Suppressor macrophage treated with lipopolysaccharide for 4 hours (primary cell): ENCODE results near the gene SMIM35.
A peak's percentile ranks its signal among the peaks of the same experiment; 100 is the strongest.
"Not testable (repeated sequence)": the region's sequence is repeated elsewhere in the genome, so short reads cannot be mapped to it uniquely, and the experiment has no call there.

ENCODE experiments used
- DNase-seq: peaks from one replicate; pipeline ENCODE4 v3.0.0-alpha.2; 2020

Gene SMIM35

GRCh38 chr11:117980280-117980679 lies 106.5 kb downstream of the SMIM35 start:
- DNase-seq, result no peak

DNA sequence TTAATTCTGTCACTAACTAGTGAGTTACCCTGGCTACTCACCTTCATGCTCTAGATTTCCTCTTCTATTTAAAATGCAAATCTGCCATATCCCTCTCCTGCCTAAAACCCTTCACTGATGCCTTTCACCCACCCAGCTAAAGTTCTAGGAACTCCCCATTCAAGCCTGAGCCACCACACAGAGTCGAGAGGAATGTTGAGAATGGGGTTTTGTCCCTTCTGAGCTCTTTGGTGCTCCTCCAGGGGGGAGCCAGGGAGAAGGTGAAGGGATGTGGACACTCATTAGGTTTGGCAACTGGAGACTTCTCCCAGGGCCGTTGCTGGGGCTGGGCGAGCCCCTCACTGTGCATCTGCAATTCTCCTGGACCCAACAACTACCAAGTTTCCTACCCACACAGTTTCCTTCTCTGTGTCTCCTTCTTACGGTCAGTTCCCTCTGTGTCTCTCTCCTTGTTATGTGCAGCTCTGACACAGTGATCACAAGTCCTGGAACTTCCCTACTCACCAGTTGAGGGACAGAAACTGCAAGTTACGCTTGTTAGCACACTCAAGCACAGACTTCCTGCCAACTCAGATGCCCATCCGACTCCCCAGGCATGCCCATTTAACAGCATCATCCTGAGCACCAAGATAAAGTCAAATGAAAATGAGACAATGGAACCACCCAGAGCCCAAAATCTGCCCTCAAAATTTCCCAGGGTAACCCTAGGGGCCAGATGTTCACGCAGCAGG lies 107.1 kb downstream of the SMIM35 start:
- DNase-seq, result peak; percentile 96

DNA sequence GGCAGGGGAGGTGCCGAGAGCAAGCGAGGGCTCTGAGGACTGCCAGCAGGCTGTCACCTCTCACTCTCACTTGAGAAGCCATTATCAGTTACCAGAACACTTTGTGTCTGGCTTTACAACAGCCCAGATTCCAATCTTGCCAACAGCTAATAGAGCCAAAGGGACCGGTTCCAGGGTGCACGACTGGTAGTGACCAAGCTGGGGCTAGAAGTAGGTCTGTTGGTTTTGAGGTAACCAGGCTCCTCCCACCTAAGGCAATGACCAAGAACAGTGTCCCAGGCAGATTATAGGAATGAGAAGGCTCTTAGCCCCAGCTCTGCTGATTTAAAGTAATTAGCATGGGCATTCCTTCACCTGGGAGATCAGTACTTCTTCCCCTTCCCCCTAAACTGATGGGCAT lies 107.8 kb downstream of the SMIM35 start:
- no peak for DNase-seq

GRCh38 chr11:117978291-117978910 lies 108.4 kb downstream of the SMIM35 start:
- not testable (repeated sequence) for DNase-seq

- DNase-seq, result not testable (repeated sequence)
Measured at GRCh38 chr11:117977612-117978264, 109.0 kb downstream of the SMIM35 start.

DNA sequence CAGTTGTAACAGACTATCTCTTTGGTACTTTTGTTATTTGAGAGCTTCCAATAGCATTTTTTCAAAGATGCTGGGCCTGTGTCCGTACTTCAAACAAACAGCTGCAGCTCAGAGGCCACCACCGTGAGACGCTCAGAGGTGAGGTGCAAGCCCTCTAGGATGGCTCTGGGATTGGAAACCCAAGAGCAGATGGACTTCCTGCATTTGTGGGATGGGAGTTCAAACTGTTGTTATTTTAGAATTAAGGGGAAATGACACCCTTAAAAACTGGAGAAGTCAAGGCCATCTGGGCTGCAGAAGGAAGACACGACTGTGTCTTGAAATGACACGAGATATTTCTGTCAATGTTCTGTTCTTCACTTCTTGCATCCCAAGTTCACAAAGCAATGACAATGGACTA lies 109.7 kb downstream of the SMIM35 start:
- no peak for DNase-seq

- no peak for DNase-seq
Measured at GRCh38 chr11:117976445-117976844, 110.3 kb downstream of the SMIM35 start.

GRCh38 chr11:117973503-117973860 lies 113.3 kb downstream of the SMIM35 start:
- DNase-seq, result peak; percentile 81

DNA sequence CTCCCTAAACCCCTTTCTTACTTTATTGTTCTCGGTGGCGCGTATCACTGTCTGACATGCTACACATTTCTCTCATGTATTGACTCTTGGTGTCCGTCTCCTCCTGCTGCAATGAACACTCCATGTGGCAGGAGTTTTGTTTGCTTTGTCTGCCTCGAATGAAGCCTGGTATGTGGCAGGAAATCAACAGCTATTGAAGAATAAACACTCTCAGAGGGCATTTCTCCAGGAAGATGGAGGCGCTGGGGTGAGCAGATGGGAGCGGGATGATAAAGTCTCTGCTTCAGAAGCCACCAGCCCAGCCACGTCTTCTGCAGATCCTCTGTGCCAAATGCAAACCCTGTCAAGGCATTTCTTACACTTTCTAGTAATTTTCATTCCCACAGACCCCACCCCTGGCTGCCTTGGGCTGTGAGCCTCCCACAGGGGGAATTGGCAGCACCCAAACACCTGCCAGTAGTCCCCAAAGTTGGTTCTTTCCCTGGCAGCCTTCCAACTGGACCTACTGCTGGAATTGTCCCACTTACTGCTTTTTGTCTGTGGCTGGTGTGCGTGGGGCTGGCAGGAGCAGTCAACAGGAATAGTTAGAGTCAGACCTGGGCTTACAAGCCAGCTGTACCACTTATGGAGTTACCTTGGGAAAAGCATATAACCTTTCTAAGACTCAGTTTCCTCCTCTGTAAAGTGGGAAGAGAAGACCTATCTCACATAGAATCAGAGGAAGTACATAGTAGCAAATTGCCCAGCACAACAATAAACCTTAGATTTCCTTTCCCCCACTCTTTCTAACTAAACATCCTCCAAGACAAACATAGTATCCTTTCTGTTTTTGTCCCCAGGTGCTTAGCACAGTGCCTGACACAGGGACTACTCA lies 113.9 kb downstream of the SMIM35 start:
- DNase-seq, result no peak

- DNase-seq, result no peak
Measured at GRCh38 chr11:117972044-117972443, 114.7 kb downstream of the SMIM35 start.

GRCh38 chr11:117970400-117971024 lies 116.3 kb downstream of the SMIM35 start:
- peak; percentile 91 for DNase-seq

DNA sequence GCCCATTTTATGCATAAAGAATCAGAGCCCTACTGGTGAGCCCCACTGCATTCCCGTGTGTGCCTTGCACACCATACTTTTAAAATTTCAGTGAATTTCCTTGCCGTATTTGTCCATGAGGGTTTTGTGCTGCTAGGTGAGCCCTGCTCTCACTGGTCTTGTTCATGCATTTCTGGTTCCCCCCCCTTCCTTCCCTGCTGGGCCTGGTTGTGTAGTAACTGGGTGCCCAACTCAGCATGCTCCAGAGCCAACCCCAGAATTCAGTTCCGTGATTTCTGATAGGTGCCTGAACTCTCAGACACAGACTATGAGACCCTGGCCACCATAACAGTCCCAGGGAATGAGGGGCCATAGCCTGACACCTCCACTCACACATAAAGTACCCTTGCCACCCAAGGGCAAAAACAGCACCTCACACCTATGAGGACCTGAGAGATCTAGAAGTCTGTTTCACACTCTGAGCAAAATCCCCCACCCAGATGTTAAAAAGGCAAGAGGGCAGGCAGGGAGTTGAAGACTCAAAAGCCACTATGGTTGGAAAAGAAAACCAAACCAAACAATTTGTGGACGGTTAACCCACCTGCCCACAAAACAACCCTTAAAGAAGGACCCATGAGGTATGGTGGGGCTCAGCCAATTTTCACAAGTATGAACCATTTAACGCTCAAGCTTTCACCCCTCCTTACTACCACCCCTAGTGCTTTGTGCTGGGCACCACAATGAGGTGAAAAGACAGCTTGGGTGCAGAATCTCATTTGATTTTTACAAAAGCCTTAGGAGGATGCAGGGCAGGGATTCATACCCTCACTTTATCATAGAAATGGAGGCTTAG lies 117.4 kb downstream of the SMIM35 start:
- DNase-seq, result no peak

DNA sequence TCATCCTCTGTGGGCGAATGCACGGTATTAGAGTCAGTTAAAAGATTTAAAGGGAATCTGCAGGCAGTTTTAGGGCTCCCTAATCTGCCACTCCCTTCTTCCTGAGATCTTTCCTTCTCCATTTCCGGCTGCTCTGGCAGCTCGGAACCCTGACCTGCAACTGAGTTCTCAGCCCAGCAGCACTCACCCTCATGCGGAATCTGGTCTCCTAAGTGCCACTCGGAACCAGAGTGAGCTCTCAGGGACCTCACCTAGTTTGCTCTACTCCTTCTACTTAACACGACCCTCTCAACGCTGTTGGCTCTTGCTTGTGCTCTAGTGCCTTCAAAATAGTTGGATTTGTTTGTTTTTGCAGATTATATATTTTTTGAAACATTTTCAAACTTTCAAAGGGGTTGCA lies 119.9 kb downstream of the SMIM35 start:
- DNase-seq, result no peak

DNA sequence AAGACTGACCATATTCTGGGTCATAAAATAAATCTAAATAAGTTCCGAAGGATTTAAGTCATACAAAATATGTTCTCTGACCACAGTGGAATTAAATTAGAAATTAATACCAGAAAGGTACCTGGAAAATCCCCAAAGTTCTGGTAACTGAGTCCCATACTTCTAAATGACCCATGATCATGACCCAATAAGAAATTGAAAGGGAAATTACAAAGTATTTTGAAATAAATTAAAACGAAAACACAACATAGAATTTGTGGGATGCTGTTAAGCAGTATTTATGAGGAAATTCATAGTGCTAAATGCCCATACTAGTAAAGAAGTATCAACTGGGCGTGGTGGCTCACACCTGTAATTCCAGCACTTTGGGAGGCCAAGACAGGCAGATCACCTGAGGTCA lies 123.9 kb downstream of the SMIM35 start:
- peak; percentile 64 for DNase-seq

DNA sequence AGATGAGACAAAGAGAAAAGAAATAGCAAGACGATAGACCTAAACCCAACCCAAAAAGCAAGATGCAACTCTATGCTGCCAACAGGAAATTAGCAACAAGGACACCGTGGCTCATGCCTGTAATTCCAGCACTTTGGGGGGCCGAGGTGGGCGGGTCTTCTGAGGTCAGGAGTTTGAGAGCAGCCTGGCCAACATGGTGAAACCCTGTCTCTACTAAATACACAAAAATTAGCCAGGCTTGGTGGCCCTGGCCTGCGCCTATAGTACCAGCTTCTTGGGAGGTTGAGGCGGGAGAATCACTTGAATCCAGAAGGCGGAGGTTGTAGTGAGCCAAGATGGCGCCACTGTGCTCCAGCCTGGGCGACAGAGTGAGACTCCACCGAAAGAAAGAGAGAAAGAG lies 124.9 kb downstream of the SMIM35 start:
- DNase-seq, result no peak

DNA sequence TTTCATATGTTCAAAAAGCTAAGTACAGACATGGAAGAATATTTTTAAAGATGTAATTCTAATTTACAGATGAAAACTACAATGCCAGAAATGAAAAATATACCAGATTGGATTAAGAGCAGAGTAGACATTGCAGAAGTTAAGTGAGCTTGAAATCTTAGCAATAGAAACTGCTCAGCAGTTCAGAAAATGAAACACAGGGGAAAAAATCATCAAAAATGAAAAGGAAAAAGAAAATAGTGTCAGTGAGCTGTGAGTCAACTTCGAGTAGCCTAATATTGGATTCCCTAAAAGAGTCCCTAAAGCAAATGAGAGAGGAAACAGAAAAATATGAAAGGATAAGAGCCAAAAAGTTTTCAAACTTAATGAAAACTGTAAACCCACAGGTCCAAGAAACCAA lies 126.4 kb downstream of the SMIM35 start:
- peak; percentile 83 for DNase-seq

GRCh38 chr11:117959438-117960149 lies 127.2 kb downstream of the SMIM35 start:
- DNase-seq, result peak; percentile 79

GRCh38 chr11:117958949-117959348 lies 127.8 kb downstream of the SMIM35 start:
- no peak for DNase-seq
